ENCODE results near the gene ATP5PD. TPM values are rescaled to one million over a fixed set of nuclear protein-coding genes. Genes with fewer than 3 reads are reported as not detected.
A peak's percentile ranks its signal among the peaks of the same experiment; 100 is the strongest.

The ATP5PD gene
- total and polyA plus RNA-seq, 10 donors: 124 to 312 (median 153) TPM

DNA sequence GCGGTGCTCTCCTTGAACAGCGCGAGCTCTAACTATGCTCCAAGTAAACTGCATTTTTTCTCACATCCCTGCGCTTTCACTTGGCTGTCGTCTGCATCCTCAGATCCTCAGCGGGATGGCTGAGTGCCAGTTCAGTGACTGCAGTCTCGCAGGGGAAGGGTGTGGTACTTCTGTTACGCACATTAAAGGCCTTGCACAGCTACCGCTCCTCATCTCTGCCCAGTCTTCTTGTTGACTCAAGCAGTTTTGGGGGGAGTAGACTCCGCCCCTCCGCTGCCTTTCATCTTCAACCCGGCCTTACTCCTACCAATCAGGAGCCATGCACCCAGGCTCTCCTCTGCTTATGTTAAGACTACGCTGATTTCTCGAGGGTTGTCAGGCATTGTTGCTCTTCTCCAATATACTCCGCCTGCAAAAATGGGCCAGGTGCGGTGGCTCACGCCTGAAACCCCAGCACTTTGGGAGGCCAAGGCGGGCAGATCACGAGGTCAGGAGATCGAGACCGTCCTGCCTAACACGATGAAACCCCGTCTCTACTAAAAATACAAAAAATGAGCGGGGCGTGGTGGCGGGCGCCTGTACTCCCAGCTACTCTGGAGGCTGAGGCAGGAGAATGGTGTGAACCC lies 10.0 kb downstream of the ATP5PD start:
- TF ChIP-seq, protein P1, sequence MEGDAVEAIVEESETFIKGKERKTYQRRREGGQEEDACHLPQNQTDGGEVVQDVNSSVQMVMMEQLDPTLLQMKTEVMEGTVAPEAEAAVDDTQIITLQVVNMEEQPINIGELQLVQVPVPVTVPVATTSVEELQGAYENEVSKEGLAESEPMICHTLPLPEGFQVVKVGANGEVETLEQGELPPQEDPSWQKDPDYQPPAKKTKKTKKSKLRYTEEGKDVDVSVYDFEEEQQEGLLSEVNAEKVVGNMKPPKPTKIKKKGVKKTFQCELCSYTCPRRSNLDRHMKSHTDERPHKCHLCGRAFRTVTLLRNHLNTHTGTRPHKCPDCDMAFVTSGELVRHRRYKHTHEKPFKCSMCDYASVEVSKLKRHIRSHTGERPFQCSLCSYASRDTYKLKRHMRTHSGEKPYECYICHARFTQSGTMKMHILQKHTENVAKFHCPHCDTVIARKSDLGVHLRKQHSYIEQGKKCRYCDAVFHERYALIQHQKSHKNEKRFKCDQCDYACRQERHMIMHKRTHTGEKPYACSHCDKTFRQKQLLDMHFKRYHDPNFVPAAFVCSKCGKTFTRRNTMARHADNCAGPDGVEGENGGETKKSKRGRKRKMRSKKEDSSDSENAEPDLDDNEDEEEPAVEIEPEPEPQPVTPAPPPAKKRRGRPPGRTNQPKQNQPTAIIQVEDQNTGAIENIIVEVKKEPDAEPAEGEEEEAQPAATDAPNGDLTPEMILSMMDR (IDR thresholded peaks at IDR 0.05 in 8 of 11, conservative IDR thresholded peaks at IDR 0.05 in 3 of 11): no peak
- peak; percentile 21 to 83 (median 75) for TF ChIP-seq POLR2AphosphoS5 (IDR thresholded peaks at IDR 0.05)
- Histone ChIP-seq H3K4me3 (peak overlapping the region in 2 of 8 donors; percentile 2 to 81), H3K4me1 (peaks cover 28 to 58% (median 47%) of the 10 kb centered on the region in 6 donors), H3K27ac (peak overlapping the region; percentile 16 to 87 (median 84)), H3K9me3 (no peaks in the 10 kb centered on the region), H3K27me3 (replicated peaks in 1 of 7) (peaks cover 0 to 3% (median 0%) of the 10 kb centered on the region in 7 donors), H3K36me3 (peaks cover 0 to 44% (median 36%) of the 10 kb centered on the region in 6 donors)
- WGBS, 5 donors: 59 to 69% (median 65%) methylated on average over 27 of the region's 27 CpGs
- DNase-seq: peak; percentile 91
- intact Hi-C loops (cut with DNase I; ENCODE audit: low total_unique reads): no loop called here

DNA sequence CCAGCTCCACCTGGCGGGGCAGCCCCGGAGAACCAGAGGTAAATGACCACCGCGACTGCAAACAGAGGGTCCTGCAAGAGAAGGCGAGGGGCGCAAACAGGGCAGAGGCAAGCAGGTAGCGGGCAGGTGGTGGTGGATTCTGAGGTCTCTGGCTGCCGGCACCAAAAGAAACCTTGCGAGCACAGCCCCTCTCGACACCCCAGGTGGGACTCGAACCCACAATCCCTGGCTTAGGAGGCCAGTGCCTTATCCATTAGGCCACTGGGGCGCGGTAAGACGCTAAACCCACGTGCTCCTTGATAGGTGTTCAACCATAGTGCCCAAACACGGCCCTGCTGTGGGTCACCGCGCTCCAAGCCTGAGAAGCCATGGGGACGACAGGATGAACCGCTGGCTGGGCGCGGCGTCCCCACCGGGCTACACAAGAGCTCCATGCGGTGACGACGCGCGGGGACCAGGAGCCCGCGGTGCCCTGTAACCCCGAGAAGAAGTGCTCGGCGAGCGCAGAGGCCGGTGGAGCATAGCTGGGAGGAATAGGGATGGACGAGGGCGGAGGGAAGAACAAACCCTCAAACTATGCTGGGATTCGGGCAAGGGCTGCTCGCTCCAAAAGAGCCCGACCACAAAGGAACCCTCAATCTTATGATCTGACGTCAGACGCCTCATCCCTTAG lies 12.4 kb downstream of the ATP5PD start:
- 0 to 2% (median 1%) methylated on average over 25 to 43 of the region's 43 CpGs for WGBS, 5 donors
- Histone ChIP-seq H3K4me1 (peaks cover 28 to 62% (median 47%) of the 10 kb centered on the region in 6 donors), H3K4me3 (peak overlapping the region; percentile 49 to 81 (median 64)), H3K9me3 (peaks cover 0 to 10% (median 6%) of the 10 kb centered on the region in 8 donors), H3K36me3 (peaks cover 0 to 20% (median 12%) of the 10 kb centered on the region in 6 donors), H3K27me3 (replicated peaks in 1 of 7) (peaks cover 0 to 3% (median 0%) of the 10 kb centered on the region in 7 donors), H3K27ac (peak overlapping the region; percentile 69 to 87 (median 84))
- TF ChIP-seq, protein P1 (IDR thresholded peaks at IDR 0.05 in 8 of 11, conservative IDR thresholded peaks at IDR 0.05 in 3 of 11): no peak
- TF ChIP-seq POLR2A (IDR thresholded peaks at IDR 0.05) (no peak), POLR2AphosphoS5 (IDR thresholded peaks at IDR 0.05) (peak; percentile 42 to 70 (median 52))
- DNase-seq: peak; percentile 93
- intact Hi-C loops (cut with DNase I; ENCODE audit: low total_unique reads): no loop called here

DNA sequence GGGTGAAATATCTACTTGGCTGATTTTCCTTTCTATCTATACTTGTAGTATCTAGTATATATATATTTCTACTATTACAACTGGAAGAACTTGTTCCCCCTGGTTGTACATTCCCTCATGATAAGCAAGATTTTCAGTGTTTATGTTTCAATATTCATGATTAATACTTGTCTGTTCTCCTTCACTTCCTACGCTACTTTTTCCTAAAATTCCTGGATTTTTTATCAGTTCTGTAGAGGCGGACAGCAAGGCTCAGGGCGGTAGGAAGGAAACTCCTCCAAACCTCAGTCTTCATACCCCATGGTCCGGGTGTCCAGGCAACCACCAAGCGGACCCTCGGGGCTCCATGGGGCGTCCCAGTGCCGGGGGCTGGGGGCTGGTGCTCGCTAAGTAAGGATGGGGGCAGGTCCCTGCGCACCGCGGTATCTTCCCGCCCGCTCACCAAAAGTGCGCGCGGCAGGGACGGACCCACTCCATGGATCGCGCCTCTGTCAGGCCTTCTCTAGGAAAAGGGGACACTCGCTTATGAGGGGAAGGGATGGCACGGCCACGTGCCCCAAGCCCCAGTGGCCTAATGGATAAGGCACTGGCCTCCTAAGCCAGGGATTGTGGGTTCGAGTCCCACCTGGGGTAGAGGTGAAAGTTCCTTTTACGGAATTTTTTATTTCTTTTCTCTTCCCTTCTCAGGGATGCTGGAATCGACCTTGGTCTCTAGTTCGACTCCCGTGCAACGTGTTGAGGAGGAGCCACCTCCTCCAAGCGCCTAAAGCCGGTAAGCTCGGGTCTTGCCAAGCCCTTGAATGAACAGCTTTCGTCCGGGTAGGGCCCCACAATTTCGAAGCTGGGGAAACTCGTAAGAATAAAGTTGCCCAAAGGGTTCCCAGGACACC lies 13.2 kb downstream of the ATP5PD start:
- intact Hi-C loops (cut with DNase I; ENCODE audit: low total_unique reads): no loop called here
- WGBS, 5 donors: 0 to 2% (median 1%) methylated on average over 35 to 36 of the region's 36 CpGs
- Histone ChIP-seq H3K9me3 (peaks cover 0 to 10% (median 6%) of the 10 kb centered on the region in 8 donors), H3K4me3 (peak overlapping the region; percentile 49 to 81 (median 64)), H3K4me1 (peaks cover 28 to 62% (median 47%) of the 10 kb centered on the region in 6 donors), H3K36me3 (peaks cover 0 to 12% (median 5%) of the 10 kb centered on the region in 6 donors), H3K27ac (peak overlapping the region; percentile 69 to 87 (median 84)), H3K27me3 (replicated peaks in 1 of 7) (peaks cover 0 to 3% (median 0%) of the 10 kb centered on the region in 7 donors)
- DNase-seq: peak; percentile 92
- no peak for TF ChIP-seq POLR2A (IDR thresholded peaks at IDR 0.05)
- TF ChIP-seq, protein P1 (IDR thresholded peaks at IDR 0.05 in 8 of 11, conservative IDR thresholded peaks at IDR 0.05 in 3 of 11): peak in 1 of 11 experiments; percentile 13
- peak; percentile 38 to 60 (median 46) for TF ChIP-seq POLR2AphosphoS5 (IDR thresholded peaks at IDR 0.05)

Measured in spleen (tissue), 11 donors.